GM19025 (cell line): Measurements from ENCODE around the gene B3GNT8.
"Not testable (repeated sequence)": the region's sequence is repeated elsewhere in the genome, so short reads cannot be mapped to it uniquely, and the experiment has no call there.

ENCODE experiments used
- ATAC-seq: cut with Tn5 transposase; IDR thresholded peaks from one replicate; pipeline ENCODE4 v1.9.1; 2021; ENCODE audit warnings: mild to moderate bottlenecking, low read depth, moderate library complexity; ENCODE audit not compliant: unreplicated experiment

Gene B3GNT8

GRCh38 chr19:41397086-41398049 lies 29.8 kb downstream of the B3GNT8 start, which contains the start of the genes BCKDHA and EXOSC5:
BCKDHA (plus strand) TSS chr19:41397818; CDS start chr19:41397828, 10 bp downstream.
EXOSC5 (minus strand) TSS chr19:41397359; CDS start chr19:41397328, 31 bp downstream.
- peak; percentile 88 for ATAC-seq

GRCh38 chr19:41395355-41395754 lies 31.8 kb downstream of the B3GNT8 start:
- ATAC-seq: no peak

GRCh38 chr19:41392775-41393174 lies 34.4 kb downstream of the B3GNT8 start:
- ATAC-seq: no peak

- no peak for ATAC-seq
These were observed 35.6 kb downstream of the B3GNT8 start for GRCh38 chr19:41391618-41392017.

- ATAC-seq: no peak
These were observed 40.7 kb downstream of the B3GNT8 start for GRCh38 chr19:41386442-41386841.

GRCh38 chr19:41384351-41384750 lies 42.8 kb downstream of the B3GNT8 start:
- ATAC-seq: no peak

- not testable (repeated sequence) for ATAC-seq
These were observed 45.6 kb downstream of the B3GNT8 start for GRCh38 chr19:41381536-41381935.

GRCh38 chr19:41377977-41378709 lies 49.0 kb downstream of the B3GNT8 start:
- ATAC-seq: peak; percentile 44

GRCh38 chr19:41376998-41377365 lies 50.2 kb downstream of the B3GNT8 start:
- no peak for ATAC-seq

GRCh38 chr19:41376241-41376997 lies 50.8 kb downstream of the B3GNT8 start, which contains the start of gene TMEM91:
TMEM91 (plus strand) TSS chr19:41376533; CDS start chr19:41378310, 1,777 bp downstream.
- ATAC-seq: no peak
